Kidney epithelial cell (primary cell): Measurements from ENCODE around the gene TADA3. TPM values are rescaled to one million over a fixed set of nuclear protein-coding genes. Genes with fewer than 3 reads are reported as not detected.

ENCODE experiments used
- DNase-seq: peaks from one replicate; pipeline ENCODE4 v3.0.0-alpha.2; 2010; ENCODE audit warnings: low read depth
- H3K27me3 ChIP-seq: 2 replicates; pipeline ENCODE4 v1.6.0; 2011; ENCODE audit warnings: low read length; ENCODE audit not compliant: control insufficient read depth, insufficient read depth
- H3K36me3 ChIP-seq: 2 replicates; pipeline ENCODE4 v1.5.1; 2011; ENCODE audit warnings: low read length; ENCODE audit not compliant: control insufficient read depth, insufficient read depth
- H3K4me3 ChIP-seq: 2 replicates; pipeline ENCODE4 v1.5.1; 2011; ENCODE audit warnings: low read depth, mild to moderate bottlenecking, control low read depth, low read length
- total RNA-seq: library from RNA; depleted of rRNA; stranded (reverse); fragments of >200 nt; gene quantifications from 2 replicates; pipeline ENCODE4 v1.2.3, GENCODE V29; 2015
- TF ChIP-seq, protein P1 (sequence below): IDR thresholded peaks from 2 replicates; pipeline ENCODE4 v1.5.1; 2011; ENCODE audit warnings: mild to moderate bottlenecking, moderate library complexity, low read length, control low read depth, inconsistent platforms; ENCODE audit not compliant: insufficient read depth, poor library complexity, severe bottlenecking

TADA3 gene
- total RNA-seq, 1 donor from 2014 or later: 105 TPM

DNA sequence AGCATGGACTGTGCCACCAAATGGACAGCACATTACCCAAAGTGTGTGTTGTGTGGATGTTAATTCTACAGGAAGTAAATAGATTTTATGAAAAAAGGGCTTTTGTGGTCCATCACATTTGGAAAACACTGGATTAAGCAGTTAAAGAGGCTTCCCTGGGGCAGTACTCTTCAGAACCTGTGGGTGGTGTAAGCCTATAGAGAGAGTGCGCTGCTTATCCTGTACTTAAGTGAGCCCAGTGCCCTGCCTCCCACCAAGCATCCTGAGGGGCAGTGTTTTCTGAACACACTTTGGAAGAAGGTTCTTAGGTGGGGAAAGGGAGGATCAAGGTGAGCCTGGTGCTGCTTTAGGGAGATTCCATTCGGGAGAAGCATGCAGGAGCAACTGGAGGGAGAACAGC is 28.7 kb upstream of the TADA3 start:
- H3K36me3 ChIP-seq: no peaks in the 10 kb centered on the region
- H3K27me3 ChIP-seq: no peaks in the 10 kb centered on the region
- DNase-seq: no peak
- TF ChIP-seq, protein P1, sequence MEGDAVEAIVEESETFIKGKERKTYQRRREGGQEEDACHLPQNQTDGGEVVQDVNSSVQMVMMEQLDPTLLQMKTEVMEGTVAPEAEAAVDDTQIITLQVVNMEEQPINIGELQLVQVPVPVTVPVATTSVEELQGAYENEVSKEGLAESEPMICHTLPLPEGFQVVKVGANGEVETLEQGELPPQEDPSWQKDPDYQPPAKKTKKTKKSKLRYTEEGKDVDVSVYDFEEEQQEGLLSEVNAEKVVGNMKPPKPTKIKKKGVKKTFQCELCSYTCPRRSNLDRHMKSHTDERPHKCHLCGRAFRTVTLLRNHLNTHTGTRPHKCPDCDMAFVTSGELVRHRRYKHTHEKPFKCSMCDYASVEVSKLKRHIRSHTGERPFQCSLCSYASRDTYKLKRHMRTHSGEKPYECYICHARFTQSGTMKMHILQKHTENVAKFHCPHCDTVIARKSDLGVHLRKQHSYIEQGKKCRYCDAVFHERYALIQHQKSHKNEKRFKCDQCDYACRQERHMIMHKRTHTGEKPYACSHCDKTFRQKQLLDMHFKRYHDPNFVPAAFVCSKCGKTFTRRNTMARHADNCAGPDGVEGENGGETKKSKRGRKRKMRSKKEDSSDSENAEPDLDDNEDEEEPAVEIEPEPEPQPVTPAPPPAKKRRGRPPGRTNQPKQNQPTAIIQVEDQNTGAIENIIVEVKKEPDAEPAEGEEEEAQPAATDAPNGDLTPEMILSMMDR: peak; percentile 30
- no peak overlapping the region for H3K4me3 ChIP-seq

- Histone ChIP-seq H3K36me3 (no peaks in the 10 kb centered on the region), H3K27me3 (no peaks in the 10 kb centered on the region), H3K4me3 (no peak overlapping the region)
- no peak for DNase-seq
- TF ChIP-seq, protein P1: no peak
These were observed 28.3 kb upstream of the TADA3 start for GRCh38 chr3:9820543-9820942.

GRCh38 chr3:9818666-9819335 is 26.5 kb upstream of the TADA3 start:
- Histone ChIP-seq H3K36me3 (no peaks in the 10 kb centered on the region), H3K4me3 (no peak overlapping the region), H3K27me3 (no peaks in the 10 kb centered on the region)
- no peak for DNase-seq
- TF ChIP-seq, protein P1: no peak

GRCh38 chr3:9817436-9817835 is 25.2 kb upstream of the TADA3 start:
- TF ChIP-seq, protein P1: no peak
- DNase-seq: no peak
- H3K27me3 ChIP-seq: no peaks in the 10 kb centered on the region
- H3K36me3 ChIP-seq: no peaks in the 10 kb centered on the region
- H3K4me3 ChIP-seq: no peak overlapping the region

DNA sequence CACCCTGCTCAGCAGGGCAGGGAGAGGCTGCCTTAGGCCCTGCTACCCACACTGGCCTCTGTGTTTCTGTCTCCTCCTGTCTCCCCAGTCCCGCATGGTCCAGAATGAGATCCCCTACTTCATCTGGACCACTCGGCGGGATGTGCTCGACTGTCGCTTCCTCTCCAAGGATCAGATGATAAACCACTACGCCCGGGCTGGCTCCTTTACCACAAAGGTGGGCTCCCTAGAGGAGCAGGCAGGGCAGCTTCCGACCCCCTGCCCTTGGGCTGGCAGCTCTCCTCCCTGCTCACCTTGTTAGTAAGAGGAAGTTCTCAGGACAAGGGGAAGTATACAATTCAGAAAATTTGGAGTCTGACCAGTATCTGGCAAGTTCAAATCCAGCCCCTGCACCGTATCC is 23.7 kb upstream of the TADA3 start:
- no peaks in the 10 kb centered on the region for H3K27me3 ChIP-seq

More for the DNA sequence above, 23.7 kb upstream of the TADA3 start:
- H3K36me3 ChIP-seq: no peaks in the 10 kb centered on the region
- TF ChIP-seq, protein P1: no peak
- DNase-seq: no peak
- no peak overlapping the region for H3K4me3 ChIP-seq
